Central memory CD4-positive, alpha-beta T cell (primary cell): ENCODE measurements around the gene KIAA2012.
A peak's percentile ranks its signal among the peaks of the same experiment; 100 is the strongest.

Experiments used
- DNase-seq: peaks from one replicate; pipeline ENCODE4 v3.0.0; 2022
- total RNA-seq, 3 experiments: gene quantifications; one replicate each; lab custom pipeline; 2026; lab: John Stamatoyannopoulos, UW

KIAA2012 gene
- total RNA-seq = 0 to 0.19 (median 0.04) reads per million in 3 experiments

DNA sequence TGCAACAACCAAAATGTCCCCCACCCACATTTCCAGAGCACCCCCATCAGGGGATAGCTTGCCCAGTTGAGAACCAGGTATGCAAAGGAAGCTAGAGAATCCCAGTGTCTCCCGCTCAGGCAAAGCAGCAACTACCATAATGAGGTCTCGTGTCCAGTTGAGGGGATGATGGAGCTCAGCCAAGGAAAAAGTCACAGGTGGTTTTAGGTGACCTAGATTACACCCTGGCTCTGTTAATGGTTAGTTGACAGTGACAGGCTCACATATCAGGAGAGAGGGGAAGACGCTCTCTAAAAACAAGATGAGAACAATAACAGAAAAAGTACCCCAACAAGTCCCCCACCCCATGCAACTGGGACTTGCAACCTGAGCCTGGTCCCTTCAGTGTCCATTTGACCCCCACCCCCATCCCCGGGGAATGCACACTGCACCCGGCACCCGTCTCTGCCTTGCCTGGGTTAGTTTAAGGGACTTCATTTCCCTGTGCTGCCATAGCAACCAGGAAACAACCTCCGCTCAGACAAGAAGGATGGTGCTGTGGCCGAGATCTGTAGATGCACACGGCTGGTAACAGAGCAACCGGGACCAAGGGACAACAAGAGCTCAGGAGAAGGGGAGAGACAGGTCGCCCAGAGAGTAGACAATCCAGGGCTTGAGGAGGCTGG lies at the start of gene KIAA2012:
Gene KIAA2012 (plus strand): TSS at position 519 of the 665 bp plus-strand sequence. CDS start 373 bp downstream, outside the sequence.
- no peak for DNase-seq

GRCh38 chr2:202023904-202024266 lies 49.2 kb upstream of the KIAA2012 start:
- DNase-seq = no peak

GRCh38 chr2:202024871-202025270 lies 48.2 kb upstream of the KIAA2012 start:
- DNase-seq = no peak

DNA sequence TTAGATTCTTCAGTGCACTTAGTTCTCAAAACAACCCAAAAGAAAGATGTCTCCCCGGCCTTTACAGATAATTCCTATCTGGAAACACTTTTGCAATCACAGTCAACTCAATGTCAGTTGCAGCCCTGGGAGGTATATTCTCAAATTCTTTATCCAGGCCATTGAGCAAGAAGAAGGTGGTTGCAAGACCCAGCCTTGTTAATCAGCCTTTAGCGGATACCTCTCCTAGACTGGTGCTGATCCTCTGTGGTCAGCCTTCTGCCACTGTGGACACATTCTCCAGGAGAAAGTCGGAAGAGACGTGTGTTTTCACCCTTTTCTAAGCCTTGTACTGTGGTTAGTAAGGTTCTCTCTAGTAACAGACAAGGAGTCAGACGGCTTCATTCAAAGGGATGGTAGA lies 47.2 kb upstream of the KIAA2012 start:
- DNase-seq = no peak

- no peak for DNase-seq
Observed at GRCh38 chr2:202026507-202026906, 46.5 kb upstream of the KIAA2012 start.

- DNase-seq = no peak
Observed at GRCh38 chr2:202030691-202031090, 42.4 kb upstream of the KIAA2012 start.

- no peak for DNase-seq
Observed at GRCh38 chr2:202031246-202031951, 41.7 kb upstream of the KIAA2012 start.

- DNase-seq = peak; percentile 29
Observed at GRCh38 chr2:202032846-202033316, 40.2 kb upstream of the KIAA2012 start.

DNA sequence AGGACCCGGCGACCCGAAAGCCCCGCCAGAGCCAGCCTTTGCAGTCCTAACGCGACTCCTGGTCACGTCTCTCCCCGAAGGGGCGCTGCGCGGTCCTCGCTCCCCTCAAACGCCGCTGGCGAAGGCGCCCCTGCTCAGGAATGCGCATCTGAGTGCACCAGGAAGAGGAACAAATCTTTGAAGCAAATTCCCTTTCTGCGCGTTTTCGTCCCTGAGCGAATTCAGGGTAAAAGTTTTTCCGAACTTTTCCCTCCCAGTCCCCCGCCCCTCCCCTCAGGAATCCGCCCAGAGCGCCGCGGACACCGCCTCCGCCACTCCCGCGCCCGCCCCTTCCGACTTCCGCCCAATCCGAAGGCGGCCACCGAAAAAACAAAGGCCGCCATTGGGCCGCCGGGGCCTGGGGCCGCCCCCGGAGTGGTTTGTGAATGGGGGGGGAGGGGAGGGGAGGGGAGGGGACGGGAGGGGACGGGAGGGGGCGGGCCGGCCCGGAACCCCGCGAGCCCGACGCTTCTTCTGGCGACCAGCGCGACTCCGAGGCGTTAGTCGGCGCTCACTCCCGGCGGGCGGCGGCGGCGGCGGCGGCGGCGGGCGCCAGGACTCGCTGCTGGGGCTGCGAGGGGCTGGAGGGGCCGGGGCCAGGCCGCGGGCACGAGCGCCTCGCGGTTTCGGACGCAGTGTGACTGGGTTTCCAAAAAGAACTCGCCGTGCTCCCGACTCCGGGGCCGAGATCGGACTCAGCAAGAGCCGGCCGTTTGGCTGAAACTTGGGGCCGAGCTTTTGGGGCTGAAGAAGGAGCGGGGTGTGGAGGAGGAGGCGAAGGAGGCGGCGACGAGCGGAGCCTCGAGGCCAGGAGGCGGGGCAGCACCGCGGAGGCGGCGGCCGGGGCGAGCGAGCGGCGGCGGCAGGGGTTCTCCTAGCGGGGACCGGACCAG lies 39.5 kb upstream of the KIAA2012 start, which contains the start of gene FZD7:
Gene FZD7 (plus strand): TSS at position 539 of the 932 bp plus-strand sequence. CDS start 793 bp downstream, outside the sequence.
- peak; percentile 79 for DNase-seq

DNA sequence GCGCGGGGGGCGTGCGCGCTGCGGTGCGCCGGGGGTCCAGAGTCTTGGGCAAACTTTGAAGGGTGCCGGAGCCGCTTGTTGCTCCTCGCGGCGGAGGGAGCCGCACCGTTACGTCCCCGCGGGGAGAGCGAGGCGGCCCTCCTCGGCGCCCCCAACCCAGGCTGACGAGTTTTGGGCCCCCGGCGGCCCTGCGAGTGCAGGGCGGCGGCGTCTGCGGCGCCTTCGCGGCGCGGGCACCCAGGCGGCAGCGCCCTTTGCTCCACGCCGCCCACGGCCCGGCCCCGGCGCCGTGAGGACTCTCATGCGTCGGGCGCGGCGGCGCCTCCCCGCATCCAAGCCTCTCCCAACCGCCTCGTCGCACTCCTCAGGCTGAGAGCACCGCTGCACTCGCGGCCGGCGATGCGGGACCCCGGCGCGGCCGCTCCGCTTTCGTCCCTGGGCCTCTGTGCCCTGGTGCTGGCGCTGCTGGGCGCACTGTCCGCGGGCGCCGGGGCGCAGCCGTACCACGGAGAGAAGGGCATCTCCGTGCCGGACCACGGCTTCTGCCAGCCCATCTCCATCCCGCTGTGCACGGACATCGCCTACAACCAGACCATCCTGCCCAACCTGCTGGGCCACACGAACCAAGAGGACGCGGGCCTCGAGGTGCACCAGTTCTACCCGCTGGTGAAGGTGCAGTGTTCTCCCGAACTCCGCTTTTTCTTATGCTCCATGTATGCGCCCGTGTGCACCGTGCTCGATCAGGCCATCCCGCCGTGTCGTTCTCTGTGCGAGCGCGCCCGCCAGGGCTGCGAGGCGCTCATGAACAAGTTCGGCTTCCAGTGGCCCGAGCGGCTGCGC lies 38.6 kb upstream of the KIAA2012 start:
- peak; percentile 17 for DNase-seq

GRCh38 chr2:202035089-202035940 lies 37.7 kb upstream of the KIAA2012 start:
- DNase-seq = no peak

GRCh38 chr2:202035941-202036372 lies 37.1 kb upstream of the KIAA2012 start:
- DNase-seq = no peak

DNA sequence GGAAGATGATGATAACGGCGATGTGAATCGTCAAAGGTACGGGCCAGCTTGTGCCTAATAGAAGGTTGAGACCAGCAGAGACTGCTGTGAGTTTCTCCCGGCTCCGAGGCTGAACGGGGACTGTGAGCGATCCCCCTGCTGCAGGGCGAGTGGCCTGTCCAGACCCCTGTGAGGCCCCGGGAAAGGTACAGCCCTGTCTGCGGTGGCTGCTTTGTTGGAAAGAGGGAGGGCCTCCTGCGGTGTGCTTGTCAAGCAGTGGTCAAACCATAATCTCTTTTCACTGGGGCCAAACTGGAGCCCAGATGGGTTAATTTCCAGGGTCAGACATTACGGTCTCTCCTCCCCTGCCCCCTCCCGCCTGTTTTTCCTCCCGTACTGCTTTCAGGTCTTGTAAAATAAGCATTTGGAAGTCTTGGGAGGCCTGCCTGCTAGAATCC lies 36.4 kb upstream of the KIAA2012 start:
- no peak for DNase-seq

GRCh38 chr2:202037086-202037485 lies 36.0 kb upstream of the KIAA2012 start:
- DNase-seq = no peak

DNA sequence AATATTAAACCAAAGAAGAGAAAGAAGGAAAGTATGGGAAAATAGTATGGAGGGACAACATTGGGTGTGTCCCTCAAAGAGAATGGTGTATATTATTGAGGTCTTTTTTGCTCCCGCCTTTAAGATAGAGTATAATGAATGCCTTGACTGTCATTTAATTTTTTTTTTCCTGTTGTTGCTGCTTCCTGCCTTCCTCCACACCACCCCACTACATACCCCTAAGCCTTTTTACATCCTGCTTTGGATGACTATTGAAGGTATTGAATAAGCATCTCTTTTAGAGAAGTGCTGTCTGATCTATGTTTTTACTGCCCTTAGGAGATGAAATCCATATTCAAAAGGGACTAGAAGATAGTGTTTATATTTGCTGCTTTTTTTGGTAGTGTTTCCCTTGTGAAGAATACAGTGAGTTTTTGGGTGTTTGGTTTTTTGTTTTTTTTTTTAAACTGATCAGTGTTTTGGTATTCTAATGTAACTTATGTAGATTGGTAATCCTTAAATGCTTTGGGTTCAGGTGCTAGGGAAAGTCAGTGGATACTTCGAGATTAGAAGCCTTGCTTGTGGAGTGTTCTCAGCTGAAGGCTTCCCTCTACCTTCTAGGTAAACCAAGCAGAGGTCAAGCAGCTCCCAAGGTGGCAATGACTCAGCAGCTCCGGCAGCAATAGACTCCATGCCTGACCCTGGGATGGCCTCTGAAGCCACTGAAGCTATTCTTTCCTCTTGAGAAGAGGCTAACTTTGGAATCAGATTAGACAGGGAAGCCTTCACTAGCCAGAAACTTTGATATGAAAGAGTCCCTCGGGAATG lies 34.4 kb upstream of the KIAA2012 start:
- no peak for DNase-seq

DNA sequence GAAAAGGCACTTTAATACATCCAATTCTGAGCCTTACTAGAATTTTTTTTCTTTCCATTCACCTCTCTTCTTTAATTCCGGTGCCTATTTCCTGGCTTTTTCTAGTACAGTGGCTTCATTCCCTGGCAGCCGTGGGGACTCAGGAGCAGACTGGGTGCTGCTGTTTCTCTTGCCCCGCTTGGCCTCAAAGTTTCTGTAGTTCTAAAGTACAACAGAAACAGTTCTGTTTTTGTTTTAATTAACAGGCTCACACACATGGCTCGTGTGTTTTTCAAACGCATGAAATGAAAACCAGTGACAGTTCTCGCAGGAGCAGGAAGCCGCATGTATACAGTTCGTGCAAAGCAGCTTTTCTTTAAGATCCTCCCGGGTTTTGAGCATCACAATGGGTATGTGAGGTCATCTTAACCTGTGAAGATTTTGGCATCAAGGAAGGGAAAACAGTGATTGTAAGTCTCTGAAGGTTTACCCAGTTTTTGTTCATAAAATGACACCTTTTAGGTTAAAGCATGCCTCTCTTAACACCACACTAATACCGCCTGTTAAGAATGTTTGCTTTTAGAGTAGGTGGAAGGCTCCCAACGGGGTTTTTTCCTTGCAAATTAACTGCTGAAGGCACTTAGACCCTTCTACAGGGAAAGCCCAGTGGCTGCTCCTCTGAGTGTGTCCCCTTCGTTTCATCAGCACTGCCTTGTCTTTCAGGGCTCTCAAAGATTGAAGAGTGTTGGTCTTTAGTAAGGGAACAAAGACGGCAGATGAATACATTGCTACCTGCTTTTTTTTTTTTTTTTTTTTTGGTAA lies 33.6 kb upstream of the KIAA2012 start:
- no peak for DNase-seq

GRCh38 chr2:202040079-202040844 lies 32.8 kb upstream of the KIAA2012 start:
- no peak for DNase-seq

DNA sequence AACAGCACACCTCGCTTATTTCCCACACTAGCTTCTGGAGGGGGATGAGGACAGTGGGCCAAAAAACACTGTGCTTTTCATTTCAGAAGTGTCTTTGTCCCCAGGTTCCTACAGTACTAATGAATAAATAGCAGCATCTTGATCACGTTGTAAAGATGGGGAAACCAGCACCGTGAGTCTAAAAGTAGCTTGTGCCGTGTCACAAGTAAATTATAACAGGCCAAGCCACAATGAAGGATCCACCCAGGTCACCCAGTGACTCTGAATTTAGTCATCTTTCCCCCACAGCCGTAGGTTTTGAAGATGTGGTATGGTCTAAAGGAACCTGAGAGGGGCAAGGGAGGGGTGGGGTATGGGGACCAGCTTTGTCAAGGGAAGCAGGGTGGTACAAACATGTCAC lies 30.6 kb upstream of the KIAA2012 start:
- DNase-seq = no peak
